HG03558 (cell line): ENCODE data around the gene BCL2.

Experiments used
- ATAC-seq: cut with Tn5 transposase; IDR thresholded peaks from one replicate; pipeline ENCODE4 v1.9.1; 2021; ENCODE audit warnings: moderate number of reproducible peaks; ENCODE audit not compliant: unreplicated experiment; ENCODE audit errors: extremely low read depth

Gene BCL2

GRCh38 chr18:63166142-63166541, 153.4 kb downstream of the BCL2 start:
- ATAC-seq: no peak

DNA sequence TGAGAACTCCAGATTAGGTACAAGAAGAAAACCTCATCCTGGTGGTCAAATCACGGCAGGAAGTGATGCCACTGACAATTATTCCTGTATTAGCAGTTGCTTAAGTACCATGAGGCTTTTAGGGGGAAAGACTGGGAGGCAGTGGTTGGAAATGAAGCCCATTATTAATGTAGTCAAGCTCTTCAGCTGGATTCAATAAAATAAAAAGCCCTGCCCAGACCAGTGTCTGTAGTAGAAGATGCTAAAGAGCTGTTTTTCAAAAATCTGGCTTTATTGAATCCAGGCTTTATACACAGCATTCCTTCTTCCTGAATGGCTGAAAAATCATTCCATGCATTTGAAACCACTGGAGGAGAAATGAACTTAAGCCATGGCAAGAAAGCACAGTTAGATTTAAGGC, 155.2 kb downstream of the BCL2 start:
- no peak for ATAC-seq

DNA sequence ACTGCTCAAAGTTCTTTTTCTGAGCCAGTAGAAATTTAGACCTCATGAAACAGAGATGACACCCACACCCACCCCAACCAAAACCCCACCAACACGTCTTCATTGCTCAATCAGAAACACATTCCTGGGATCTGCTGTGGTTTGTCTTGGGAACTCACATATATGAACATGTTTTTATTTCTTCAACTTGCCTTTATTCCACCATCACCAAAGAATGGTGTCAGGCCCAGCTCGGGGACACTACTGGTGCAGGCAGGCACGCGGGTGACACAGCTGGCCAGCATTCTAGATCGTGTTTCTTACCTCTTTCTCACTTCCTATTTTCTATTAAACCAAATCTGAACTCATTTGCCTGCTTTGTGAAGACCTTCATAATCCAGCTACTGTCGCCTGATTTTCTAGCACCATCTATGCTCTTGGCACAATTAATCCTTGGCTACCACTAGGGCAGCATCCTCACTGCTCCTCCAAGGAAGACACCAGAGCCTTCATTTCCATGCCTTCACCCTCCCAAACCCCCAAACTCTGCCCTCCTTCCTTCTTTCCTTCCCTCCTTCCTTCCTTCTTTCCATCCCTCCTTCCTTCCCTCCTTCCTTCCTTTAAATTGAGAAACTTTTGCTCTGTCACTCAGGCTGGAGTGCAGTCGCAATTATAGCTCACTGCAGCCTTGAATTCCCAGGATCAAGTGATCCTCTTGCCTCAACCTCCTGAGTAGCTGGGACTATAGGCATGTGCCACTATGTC, 157.1 kb downstream of the BCL2 start:
- peak; percentile 11 for ATAC-seq

DNA sequence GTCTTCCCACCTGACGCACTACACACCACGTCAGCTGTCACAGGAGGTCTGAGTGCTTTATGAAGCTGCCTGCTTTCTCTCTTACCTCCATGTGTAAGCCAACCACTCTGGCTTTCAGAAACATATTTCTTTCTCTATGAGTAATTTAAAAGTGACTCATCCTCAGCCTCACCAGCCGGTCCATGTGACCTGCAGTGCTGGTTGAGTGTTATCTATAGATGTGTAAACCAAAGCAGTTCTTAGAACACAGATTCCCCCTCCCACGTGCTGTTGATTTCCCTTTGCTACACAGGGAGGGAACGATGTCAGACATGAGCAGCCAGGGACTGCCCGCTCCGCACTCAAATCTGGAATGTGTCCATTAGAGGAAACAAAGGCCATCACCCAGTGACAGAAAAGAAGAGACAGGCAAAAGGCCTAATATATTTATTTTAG, 157.8 kb downstream of the BCL2 start:
- ATAC-seq: peak; percentile 35

GRCh38 chr18:63161032-63161760, 158.4 kb downstream of the BCL2 start:
- peak; percentile 8 for ATAC-seq

GRCh38 chr18:63160172-63160995, 159.2 kb downstream of the BCL2 start:
- ATAC-seq: no peak

GRCh38 chr18:63159590-63159989, 160.0 kb downstream of the BCL2 start:
- no peak for ATAC-seq

- ATAC-seq: peak; percentile 10
Observed at GRCh38 chr18:63158676-63159291, 160.8 kb downstream of the BCL2 start.

GRCh38 chr18:63158012-63158631, 161.4 kb downstream of the BCL2 start:
- ATAC-seq: no peak

DNA sequence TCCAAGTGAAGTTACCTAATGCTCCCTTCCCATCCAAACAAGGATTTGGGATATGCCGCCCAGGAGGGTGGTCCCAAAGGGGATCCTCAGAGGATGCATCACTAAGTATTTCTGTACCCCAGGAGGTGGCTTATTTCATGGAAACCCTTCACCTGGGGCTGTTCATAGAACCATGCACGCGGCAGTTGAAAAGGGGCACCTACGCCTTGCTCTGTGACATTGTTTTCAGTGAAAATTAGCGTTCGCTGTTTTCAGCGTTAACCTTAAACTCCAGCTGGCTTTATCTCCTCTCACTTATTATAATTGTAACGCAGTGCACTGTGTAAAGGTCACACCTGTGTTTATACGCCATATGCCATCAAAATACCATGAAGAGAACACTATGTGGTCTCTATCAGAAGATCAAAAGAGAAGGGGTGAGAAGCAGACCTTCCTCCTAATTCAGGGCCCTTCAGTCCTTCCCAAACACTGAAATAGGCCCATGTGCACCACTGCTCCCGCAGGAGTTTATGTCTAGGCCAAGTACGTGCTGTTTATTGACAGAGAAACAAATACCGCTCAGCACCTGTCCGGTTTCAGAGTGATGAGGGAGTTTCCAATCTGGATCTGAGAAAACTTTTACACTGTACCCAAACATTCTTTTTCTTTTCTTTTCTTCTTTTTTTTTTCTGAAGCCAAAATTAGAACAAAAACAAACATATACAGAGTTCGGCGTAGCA, 162.1 kb downstream of the BCL2 start:
- peak; percentile 11 for ATAC-seq

GRCh38 chr18:63155910-63156773, 163.4 kb downstream of the BCL2 start:
- ATAC-seq: no peak

DNA sequence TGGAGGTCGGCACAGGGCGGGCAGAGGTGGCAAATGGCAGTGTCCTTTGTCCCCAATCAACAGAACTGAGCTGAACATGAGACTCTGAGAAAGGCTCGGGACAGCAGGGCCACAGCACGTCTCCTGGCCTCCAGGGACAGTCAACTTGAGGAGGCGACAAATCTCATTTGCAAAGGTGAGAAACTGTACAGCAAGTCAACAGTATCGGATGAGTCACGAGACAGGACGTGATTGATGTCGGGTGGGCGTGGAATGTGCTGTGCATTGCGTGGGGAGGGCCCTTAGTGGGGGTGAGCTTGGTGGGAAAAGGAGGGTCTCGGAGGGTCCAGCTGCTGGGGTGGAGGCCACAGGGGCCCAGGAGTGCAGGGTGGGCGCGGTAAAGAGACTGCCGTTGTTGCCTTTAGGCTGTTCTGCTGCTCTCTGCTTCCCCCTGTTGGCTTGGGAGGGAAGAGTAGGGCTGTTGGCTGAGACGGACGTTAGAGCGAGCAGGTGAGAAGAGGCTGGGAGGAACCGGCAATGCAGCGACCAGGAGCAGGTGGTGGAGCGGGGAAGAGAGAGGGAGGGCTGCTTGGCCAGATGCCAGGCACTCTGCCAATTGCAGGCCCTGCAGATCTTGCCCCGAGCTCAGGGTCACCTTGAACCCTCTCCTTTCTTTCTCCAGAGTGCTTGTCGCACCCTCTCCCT, 164.3 kb downstream of the BCL2 start:
- ATAC-seq: peak; percentile 16

DNA sequence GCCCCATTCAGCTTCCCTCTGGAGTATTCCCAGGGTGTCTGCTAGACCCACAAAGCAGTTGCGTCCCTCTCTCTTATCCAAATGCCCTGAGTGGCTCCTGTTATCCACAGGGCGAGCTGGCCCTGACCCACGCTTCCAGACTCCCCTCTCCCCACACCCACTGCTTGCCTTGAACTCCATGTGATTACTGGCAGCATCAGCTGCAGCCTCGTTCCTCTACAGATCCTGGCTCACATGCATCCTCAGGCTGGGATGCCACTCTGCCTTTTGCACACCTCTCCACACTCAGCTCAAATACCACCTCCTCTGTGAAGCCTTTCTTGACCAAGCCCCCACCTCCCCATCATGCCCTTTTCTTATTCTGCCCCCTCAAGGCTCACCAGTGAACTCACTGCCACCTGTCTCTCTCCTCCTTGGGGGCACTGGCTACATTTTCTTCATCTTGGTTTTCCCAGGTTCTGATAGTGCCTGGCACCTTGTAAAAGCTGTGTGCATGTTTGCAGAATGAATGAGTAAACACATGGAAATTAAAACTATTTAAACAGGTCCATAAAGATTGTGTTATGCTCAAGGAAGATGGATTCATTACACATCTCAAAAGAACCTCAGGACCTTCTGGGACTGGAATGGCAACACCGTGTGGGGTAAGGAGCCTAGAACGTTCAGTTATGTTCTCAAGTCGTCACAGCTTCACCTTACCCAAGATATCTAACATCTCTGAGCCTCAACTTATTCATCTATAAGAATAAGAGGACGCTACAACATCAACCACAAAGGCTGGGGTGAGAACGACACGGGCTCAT, 165.0 kb downstream of the BCL2 start:
- no peak for ATAC-seq

DNA sequence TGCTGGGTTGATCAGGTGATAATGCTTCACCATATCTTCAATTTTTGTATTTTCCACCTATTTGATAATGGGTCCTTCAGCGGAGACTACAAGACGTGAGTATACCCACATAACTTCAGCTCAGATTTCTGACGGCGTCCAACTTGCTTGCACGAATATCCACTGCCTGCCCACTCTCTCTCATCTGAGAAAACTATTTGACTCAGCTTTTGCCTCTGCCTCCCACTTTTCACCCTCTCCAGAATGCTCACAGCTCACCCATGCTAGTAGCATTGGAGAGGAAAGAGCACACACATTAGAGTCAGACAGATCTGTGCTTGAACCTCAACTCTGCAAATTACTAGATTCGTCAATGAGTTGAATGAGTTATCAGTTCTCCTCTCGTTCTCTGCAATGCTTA, 166.8 kb downstream of the BCL2 start:
- ATAC-seq: no peak

DNA sequence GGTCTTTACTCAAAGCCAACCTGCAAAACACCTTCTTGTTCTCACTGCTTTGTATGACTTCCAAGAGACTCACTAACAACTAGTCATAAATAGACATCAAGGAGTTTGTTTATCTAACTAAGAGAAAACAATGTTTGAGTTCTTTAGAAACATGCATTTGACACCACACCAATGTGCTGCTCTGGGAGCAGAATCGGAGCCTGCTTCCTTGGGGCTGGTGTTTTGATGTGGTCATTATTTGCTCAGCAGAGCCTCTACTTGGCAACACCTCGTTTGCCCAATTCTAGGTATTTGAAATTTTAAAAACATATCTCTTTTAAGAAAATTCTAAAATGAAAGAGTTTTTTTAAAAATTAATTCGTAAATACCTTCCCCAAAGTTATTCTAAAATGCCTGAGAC, 167.5 kb downstream of the BCL2 start:
- ATAC-seq: no peak

DNA sequence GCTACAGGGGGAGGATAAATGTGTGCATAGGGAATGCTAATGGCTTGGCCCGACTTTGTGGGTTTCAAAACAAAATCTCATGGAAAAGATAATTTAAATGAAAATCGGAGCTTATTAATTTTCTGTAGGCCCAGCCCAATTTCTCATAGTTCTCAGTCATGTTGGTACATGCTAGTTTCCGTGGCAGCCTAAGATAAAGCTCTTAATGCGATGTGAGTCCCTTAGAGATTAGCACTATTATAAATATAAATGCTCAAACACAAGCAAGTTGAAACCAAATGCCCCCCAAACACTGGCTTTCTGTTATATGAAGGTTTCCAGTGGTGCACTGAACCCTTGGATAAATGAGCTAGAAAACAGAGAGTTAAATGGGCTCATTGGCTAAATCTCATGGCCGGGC, 168.0 kb downstream of the BCL2 start:
- no peak for ATAC-seq

DNA sequence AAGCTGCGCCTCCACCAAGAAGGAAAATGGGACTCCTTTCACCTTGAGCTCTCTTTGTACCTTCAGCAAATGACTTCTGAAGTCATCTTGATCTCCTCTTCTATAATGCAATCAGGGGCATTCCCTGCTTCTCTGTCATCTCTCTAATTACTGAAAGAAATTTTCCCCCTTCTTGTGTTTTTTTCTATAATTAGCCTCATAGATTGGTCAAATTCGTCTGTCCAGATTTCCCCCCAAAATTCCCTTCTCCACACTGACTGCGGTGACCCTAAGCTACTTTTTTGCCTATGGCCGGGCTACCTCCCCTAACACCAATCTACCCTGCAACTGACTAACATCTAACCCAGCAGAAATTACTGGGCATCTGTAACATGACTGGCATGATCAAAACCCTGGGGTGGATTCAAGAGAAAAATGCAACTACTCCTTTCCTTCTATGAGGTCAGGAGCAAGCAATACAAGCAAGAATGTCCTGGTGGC, 168.6 kb downstream of the BCL2 start:
- no peak for ATAC-seq
